Progenitor cell of endocrine pancreas (in vitro differentiated cells): ENCODE measurements around the gene CORIN. TPM values are rescaled to one million over a fixed set of nuclear protein-coding genes. Genes with fewer than 3 reads are reported as not detected.

Experiments
- DNase-seq: peaks from one replicate; pipeline ENCODE4 v3.0.0; 2021; ENCODE audit warnings: low spot score; ENCODE audit not compliant: unreplicated experiment
- H3K27ac Mint-ChIP-seq: 2 replicates; pipeline ENCODE4 v1.8.0; 2021; ENCODE audit warnings: mild to moderate bottlenecking, moderate library complexity, mixed read lengths
- H3K27me3 Mint-ChIP-seq: 2 replicates; pipeline ENCODE4 v1.8.0; 2021; ENCODE audit warnings: mixed read lengths
- H3K36me3 Mint-ChIP-seq: 2 replicates; pipeline ENCODE4 v1.8.0; 2022; ENCODE audit warnings: mixed read lengths; ENCODE audit not compliant: insufficient read depth
- H3K4me1 Mint-ChIP-seq: 2 replicates; pipeline ENCODE4 v1.8.0; 2021; ENCODE audit warnings: low read depth, mixed read lengths
- H3K4me3 Mint-ChIP-seq: 2 replicates; pipeline ENCODE4 v1.8.0; 2021; ENCODE audit warnings: low read depth, mild to moderate bottlenecking, moderate library complexity, mixed read lengths
- H3K9me3 Mint-ChIP-seq: 2 replicates; pipeline ENCODE4 v1.8.0; 2021; ENCODE audit warnings: low read depth, mixed read lengths
- total RNA-seq: library from RNA; stranded (reverse); gene quantifications from 2 replicates; pipeline ENCODE4 v1.2.1, GENCODE V29; 2021
- TF ChIP-seq, protein P1 (sequence below): fragments of 200-600 bp; sonication (generic); IDR thresholded peaks from one replicate; pipeline ENCODE4 v1.5.0; 2021; ENCODE audit warnings: antibody characterized with exemption, mild to moderate bottlenecking; ENCODE audit not compliant: unreplicated experiment

The CORIN gene
- total RNA-seq, 1 donor from 2014 or later: 0.84 TPM

GRCh38 chr4:47703008-47703407 lies 134.9 kb downstream of the CORIN start:
- H3K4me3 Mint-ChIP-seq: no peak overlapping the region
- H3K36me3 Mint-ChIP-seq: no peaks in the 10 kb centered on the region
- TF ChIP-seq, protein P1, sequence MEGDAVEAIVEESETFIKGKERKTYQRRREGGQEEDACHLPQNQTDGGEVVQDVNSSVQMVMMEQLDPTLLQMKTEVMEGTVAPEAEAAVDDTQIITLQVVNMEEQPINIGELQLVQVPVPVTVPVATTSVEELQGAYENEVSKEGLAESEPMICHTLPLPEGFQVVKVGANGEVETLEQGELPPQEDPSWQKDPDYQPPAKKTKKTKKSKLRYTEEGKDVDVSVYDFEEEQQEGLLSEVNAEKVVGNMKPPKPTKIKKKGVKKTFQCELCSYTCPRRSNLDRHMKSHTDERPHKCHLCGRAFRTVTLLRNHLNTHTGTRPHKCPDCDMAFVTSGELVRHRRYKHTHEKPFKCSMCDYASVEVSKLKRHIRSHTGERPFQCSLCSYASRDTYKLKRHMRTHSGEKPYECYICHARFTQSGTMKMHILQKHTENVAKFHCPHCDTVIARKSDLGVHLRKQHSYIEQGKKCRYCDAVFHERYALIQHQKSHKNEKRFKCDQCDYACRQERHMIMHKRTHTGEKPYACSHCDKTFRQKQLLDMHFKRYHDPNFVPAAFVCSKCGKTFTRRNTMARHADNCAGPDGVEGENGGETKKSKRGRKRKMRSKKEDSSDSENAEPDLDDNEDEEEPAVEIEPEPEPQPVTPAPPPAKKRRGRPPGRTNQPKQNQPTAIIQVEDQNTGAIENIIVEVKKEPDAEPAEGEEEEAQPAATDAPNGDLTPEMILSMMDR: no peak
- peaks cover 20% of the 10 kb centered on the region for H3K4me1 Mint-ChIP-seq
- H3K9me3 Mint-ChIP-seq: no peaks in the 10 kb centered on the region
- no peak for DNase-seq
- no peaks in the 10 kb centered on the region for H3K27me3 Mint-ChIP-seq
- no peak overlapping the region for H3K27ac Mint-ChIP-seq

GRCh38 chr4:47701286-47701685 lies 136.6 kb downstream of the CORIN start:
- DNase-seq: no peak
- H3K27ac Mint-ChIP-seq: no peak overlapping the region
- TF ChIP-seq, protein P1: no peak
- H3K4me3 Mint-ChIP-seq: no peak overlapping the region
- H3K4me1 Mint-ChIP-seq: peaks cover 20% of the 10 kb centered on the region
- no peaks in the 10 kb centered on the region for H3K27me3 Mint-ChIP-seq
- no peaks in the 10 kb centered on the region for H3K36me3 Mint-ChIP-seq
- no peaks in the 10 kb centered on the region for H3K9me3 Mint-ChIP-seq

- Mint-ChIP-seq H3K4me3 (no peak overlapping the region), H3K36me3 (no peaks in the 10 kb centered on the region), H3K4me1 (peaks cover 10% of the 10 kb centered on the region), H3K27ac (no peak overlapping the region), H3K9me3 (no peaks in the 10 kb centered on the region), H3K27me3 (no peaks in the 10 kb centered on the region)
- TF ChIP-seq, protein P1: no peak
- DNase-seq: no peak
Observed at GRCh38 chr4:47698837-47699236, 139.0 kb downstream of the CORIN start.

- TF ChIP-seq, protein P1: no peak
- Mint-ChIP-seq H3K27ac (no peak overlapping the region), H3K9me3 (no peaks in the 10 kb centered on the region), H3K4me3 (no peak overlapping the region), H3K4me1 (peaks cover 13% of the 10 kb centered on the region), H3K36me3 (no peaks in the 10 kb centered on the region), H3K27me3 (no peaks in the 10 kb centered on the region)
- DNase-seq: no peak
Observed at GRCh38 chr4:47696823-47697222, 141.0 kb downstream of the CORIN start.

DNA sequence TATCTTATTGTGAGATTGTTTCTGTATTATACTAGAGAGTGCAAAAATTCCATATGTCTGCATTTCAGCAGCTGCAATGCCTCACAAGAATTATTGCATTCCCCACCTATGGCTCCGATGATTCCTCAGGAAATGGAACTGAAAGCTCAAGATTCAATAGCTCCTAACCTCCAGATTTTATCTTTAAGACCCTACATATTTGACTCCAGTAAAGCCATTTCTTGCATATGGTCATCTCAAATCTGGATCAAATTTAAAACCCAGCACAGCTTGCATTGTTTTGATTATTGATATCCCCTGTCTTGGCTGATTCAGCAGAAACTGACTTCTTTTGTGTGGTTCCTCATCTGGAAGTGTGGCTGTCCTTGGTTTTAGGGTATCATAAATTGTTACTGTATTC lies 142.6 kb downstream of the CORIN start:
- Mint-ChIP-seq H3K36me3 (no peaks in the 10 kb centered on the region), H3K4me3 (no peak overlapping the region), H3K9me3 (no peaks in the 10 kb centered on the region), H3K27me3 (no peaks in the 10 kb centered on the region), H3K27ac (no peak overlapping the region), H3K4me1 (peaks cover 13% of the 10 kb centered on the region)
- TF ChIP-seq, protein P1: no peak
- no peak for DNase-seq
